WTC11 (cell line): Measurements from ENCODE around the gene MYOC. TPM values are rescaled to one million over a fixed set of nuclear protein-coding genes. Genes with fewer than 3 reads are reported as not detected.

ENCODE experiments used
- ATAC-seq: fragments of 200-7000 bp; cut with Tn5 transposase; 2 replicates; pipeline ENCODE4 v1.10.0; 2021; ENCODE audit warnings: mild to moderate bottlenecking, moderate library complexity
- CTCF ChIA-PET: fragments of 300-600 bp; sonication (Branson Sonifier 250); formaldehyde crosslinking; loops from one replicate; lab custom pipeline; 2021; ENCODE audit warnings: antibody characterized with exemption; lab: Charles Lee
- POLR2A ChIA-PET: fragments of 350-600 bp; sonication (Branson Sonifier 250); formaldehyde crosslinking; loops from one replicate; lab custom pipeline; 2021; ENCODE audit warnings: antibody characterized with exemption; lab: Charles Lee
- DNase-seq: peaks from one replicate; pipeline ENCODE4 v3.0.0; 2021; ENCODE audit warnings: low spot score
- H3K27ac Mint-ChIP-seq: 2 replicates; pipeline ENCODE4 v1.8.0; 2021; ENCODE audit warnings: mixed read lengths
- H3K27me3 Mint-ChIP-seq: 2 replicates; pipeline ENCODE4 v1.8.0; 2021; ENCODE audit warnings: low read depth, mild to moderate bottlenecking, moderate library complexity, mixed read lengths
- H3K36me3 Mint-ChIP-seq: 2 replicates; pipeline ENCODE4 v1.8.0; 2021; ENCODE audit warnings: mixed read lengths
- H3K4me1 Mint-ChIP-seq: 2 replicates; pipeline ENCODE4 v1.8.0; 2022; ENCODE audit warnings: mixed read lengths
- H3K4me3 Mint-ChIP-seq: 2 replicates; pipeline ENCODE4 v1.8.0; 2021; ENCODE audit warnings: mild to moderate bottlenecking, moderate library complexity, mixed read lengths
- H3K9me3 Mint-ChIP-seq: 2 replicates; pipeline ENCODE4 v1.8.0; 2021; ENCODE audit warnings: mixed read lengths
- ATF1 ChIP-seq: sonication (generic); formaldehyde crosslinking; IDR thresholded peaks from 2 replicates; pipeline ENCODE4 v1.8.1; 2023; ENCODE audit warnings: mild to moderate bottlenecking, moderate library complexity, missing genetic modification reagents
- ATF2 ChIP-seq: sonication (generic); formaldehyde crosslinking; IDR thresholded peaks from 2 replicates; pipeline ENCODE4 v1.8.1; 2022; ENCODE audit warnings: low read depth, missing genetic modification reagents, borderline replicate concordance
- ESRRA ChIP-seq: sonication (generic); formaldehyde crosslinking; IDR thresholded peaks from 2 replicates; pipeline ENCODE4 v1.8.1; 2022; ENCODE audit warnings: mild to moderate bottlenecking, missing genetic modification reagents, borderline replicate concordance
- FOXK1 ChIP-seq: sonication (generic); formaldehyde crosslinking; IDR thresholded peaks from 2 replicates; pipeline ENCODE4 v1.8.0; 2022; ENCODE audit warnings: mild to moderate bottlenecking, moderate library complexity, missing genetic modification reagents
- FOXP1 ChIP-seq: sonication (generic); formaldehyde crosslinking; IDR thresholded peaks from 2 replicates; pipeline ENCODE4 v1.8.0; 2022; ENCODE audit warnings: missing genetic modification reagents, mild to moderate bottlenecking, moderate library complexity, borderline replicate concordance
- GRHL2 ChIP-seq: fragments of 250-450 bp; sonication (Bioruptor Pico); IDR thresholded peaks from 2 replicates; pipeline ENCODE4 v1.8.0; 2022; ENCODE audit warnings: mild to moderate bottlenecking, moderate library complexity; ENCODE audit not compliant: insufficient replicate concordance, severe bottlenecking
- HMGA2 ChIP-seq: fragments of 250-450 bp; sonication (Bioruptor Pico); IDR thresholded peaks from 2 replicates; pipeline ENCODE4 v1.4.0; 2021; ENCODE audit warnings: mild to moderate bottlenecking, moderate library complexity
- JUN ChIP-seq: sonication (generic); formaldehyde crosslinking; IDR thresholded peaks from 2 replicates; pipeline ENCODE4 v1.8.0; 2023; ENCODE audit warnings: mild to moderate bottlenecking, missing genetic modification reagents
- MYBL2 ChIP-seq: sonication (generic); formaldehyde crosslinking; IDR thresholded peaks from 2 replicates; pipeline ENCODE4 v1.8.1; 2023; ENCODE audit warnings: mild to moderate bottlenecking, moderate library complexity, missing genetic modification reagents
- NR2C2 ChIP-seq: sonication (generic); formaldehyde crosslinking; IDR thresholded peaks from 2 replicates; pipeline ENCODE4 v1.8.0; 2022; ENCODE audit warnings: mild to moderate bottlenecking, missing genetic modification reagents
- PRRX2 ChIP-seq: fragments of 250-450 bp; sonication (Bioruptor Pico); IDR thresholded peaks from 2 replicates; pipeline ENCODE4 v1.8.0; 2021; ENCODE audit warnings: mild to moderate bottlenecking
- SMAD3 ChIP-seq: sonication (generic); formaldehyde crosslinking; IDR thresholded peaks from 2 replicates; pipeline ENCODE4 v1.8.0; 2022; ENCODE audit warnings: missing genetic modification reagents, mild to moderate bottlenecking, borderline replicate concordance
- TP53 ChIP-seq: sonication (generic); formaldehyde crosslinking; IDR thresholded peaks from 2 replicates; pipeline ENCODE4 v1.8.1; 2023; ENCODE audit warnings: mild to moderate bottlenecking, missing genetic modification reagents
- ZNF396 ChIP-seq: fragments of 250-450 bp; sonication (Bioruptor Pico); IDR thresholded peaks from 2 replicates; pipeline ENCODE4 v1.8.0; 2021; ENCODE audit warnings: mild to moderate bottlenecking, moderate library complexity, borderline replicate concordance
- total RNA-seq: library from RNA; stranded (reverse); gene quantifications from 3 replicates; pipeline ENCODE4 v1.2.3, GENCODE V29; 2021
- TF ChIP-seq, protein P1 (sequence below): sonication (generic); formaldehyde crosslinking; conservative IDR thresholded peaks from 2 replicates; pipeline ENCODE4 v1.8.1; 2022; ENCODE audit warnings: mild to moderate bottlenecking, missing genetic modification reagents
- TF ChIP-seq, protein P2 (sequence below): fragments of 250-450 bp; sonication (Bioruptor Pico); conservative IDR thresholded peaks from 2 replicates; pipeline ENCODE4 v1.9.0; 2021; ENCODE audit warnings: mild to moderate bottlenecking
- TF ChIP-seq, protein P3 (sequence below): sonication (generic); formaldehyde crosslinking; IDR thresholded peaks from 2 replicates; pipeline ENCODE4 v1.8.1; 2023; ENCODE audit warnings: mild to moderate bottlenecking, missing genetic modification reagents

MYOC gene
- total RNA-seq, 1 experiment from 2014 or later, result not detected

- TF ChIP-seq, protein P1, sequence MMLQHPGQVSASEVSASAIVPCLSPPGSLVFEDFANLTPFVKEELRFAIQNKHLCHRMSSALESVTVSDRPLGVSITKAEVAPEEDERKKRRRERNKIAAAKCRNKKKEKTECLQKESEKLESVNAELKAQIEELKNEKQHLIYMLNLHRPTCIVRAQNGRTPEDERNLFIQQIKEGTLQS (CRISPR knock-in tag), result no peak
- TF ChIP-seq, protein P2, sequence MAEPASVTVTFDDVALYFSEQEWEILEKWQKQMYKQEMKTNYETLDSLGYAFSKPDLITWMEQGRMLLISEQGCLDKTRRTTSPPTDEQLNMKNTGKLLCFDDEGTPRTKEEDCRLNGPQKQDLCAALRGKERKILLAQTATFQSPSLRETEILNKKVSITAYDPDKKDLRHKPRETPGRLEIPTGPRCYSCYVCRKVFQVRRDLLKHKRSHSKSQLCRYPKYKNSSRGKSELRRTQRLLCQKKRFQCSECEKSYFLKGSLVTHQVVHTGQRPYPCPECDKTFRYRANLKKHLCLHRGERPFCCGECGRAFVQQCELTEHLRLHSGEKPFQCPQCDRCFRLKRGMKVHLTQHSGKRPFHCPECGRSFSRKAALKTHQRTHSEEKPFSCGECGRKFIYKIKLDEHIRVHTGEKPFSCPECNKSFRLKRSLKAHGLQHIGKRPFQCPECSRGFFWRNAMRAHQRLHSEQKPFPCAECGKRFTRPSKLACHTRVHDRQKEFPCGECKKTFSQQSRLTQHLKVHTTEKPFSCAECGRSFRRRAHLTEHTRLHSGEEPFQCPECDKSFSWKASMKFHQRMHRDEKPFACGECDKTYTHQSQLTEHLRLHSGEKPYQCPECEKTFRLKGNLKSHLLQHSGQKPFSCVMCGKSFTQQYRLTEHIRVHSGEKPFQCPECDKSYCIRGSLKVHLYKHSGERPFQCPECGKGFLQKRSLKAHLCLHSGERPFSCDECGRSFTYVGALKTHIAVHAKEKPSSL (CRISPR knock-in tag), result no peak
- TF ChIP-seq ATF1 (CRISPR knock-in tag) (no peak), FOXK1 (CRISPR knock-in tag) (no peak)
Observed at GRCh38 chr1:171597203-171597602, 55.3 kb downstream of the MYOC start (continued).

DNA sequence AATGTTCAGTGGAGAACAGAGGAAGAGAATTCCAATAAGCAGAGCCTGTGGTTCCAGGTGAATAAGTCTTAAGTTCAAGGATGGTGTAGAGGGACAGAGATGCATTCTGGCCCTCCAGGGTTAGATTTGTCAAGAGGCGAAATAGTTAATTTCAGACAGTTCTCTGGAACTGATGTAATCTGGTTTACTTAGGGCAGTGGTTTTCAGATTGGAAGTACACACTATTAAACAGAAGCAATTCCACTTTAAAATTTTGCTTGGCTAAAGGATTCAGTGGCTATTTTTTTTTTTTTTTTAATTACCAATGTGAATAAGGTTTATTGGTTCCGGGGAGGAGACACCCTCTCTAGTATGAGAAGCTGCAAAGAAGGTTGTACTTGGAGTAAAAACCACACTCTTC, 55.8 kb downstream of the MYOC start:
- H3K36me3 Mint-ChIP-seq, result peaks cover 15% of the 10 kb centered on the region
- no peaks in the 10 kb centered on the region for H3K9me3 Mint-ChIP-seq
- H3K27me3 Mint-ChIP-seq, result no peaks in the 10 kb centered on the region
- peaks cover 7% of the 10 kb centered on the region for H3K4me1 Mint-ChIP-seq
- H3K27ac Mint-ChIP-seq, result peak overlapping the region; percentile 14; the same call in 1 of the 2 replicates
- ChIA-PET POLR2A (interaction anchor here (0.6 kb wide), 1 partner anchor 135 kb away, joined by 3 read pairs; no protein-coding TSS in a partner anchor), CTCF (interaction anchor here (1.2 to 2.6 kb wide), 2 partner anchors 48 to 119 kb away, joined by 5 to 15 read pairs; no protein-coding TSS in a partner anchor)
- no peak overlapping the region for H3K4me3 Mint-ChIP-seq
- ATAC-seq, result no peak
- no peak for DNase-seq
- TF ChIP-seq SMAD3 (CRISPR knock-in tag), result no peak
- TF ChIP-seq ZNF396 (CRISPR knock-in tag), result no peak
- TF ChIP-seq, protein P3, sequence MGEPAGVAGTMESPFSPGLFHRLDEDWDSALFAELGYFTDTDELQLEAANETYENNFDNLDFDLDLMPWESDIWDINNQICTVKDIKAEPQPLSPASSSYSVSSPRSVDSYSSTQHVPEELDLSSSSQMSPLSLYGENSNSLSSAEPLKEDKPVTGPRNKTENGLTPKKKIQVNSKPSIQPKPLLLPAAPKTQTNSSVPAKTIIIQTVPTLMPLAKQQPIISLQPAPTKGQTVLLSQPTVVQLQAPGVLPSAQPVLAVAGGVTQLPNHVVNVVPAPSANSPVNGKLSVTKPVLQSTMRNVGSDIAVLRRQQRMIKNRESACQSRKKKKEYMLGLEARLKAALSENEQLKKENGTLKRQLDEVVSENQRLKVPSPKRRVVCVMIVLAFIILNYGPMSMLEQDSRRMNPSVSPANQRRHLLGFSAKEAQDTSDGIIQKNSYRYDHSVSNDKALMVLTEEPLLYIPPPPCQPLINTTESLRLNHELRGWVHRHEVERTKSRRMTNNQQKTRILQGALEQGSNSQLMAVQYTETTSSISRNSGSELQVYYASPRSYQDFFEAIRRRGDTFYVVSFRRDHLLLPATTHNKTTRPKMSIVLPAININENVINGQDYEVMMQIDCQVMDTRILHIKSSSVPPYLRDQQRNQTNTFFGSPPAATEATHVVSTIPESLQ (CRISPR knock-in tag), result no peak
- no peak for TF ChIP-seq HMGA2
- TF ChIP-seq MYBL2, result no peak
- TF ChIP-seq ESRRA (CRISPR knock-in tag), result no peak
- TF ChIP-seq JUN (CRISPR knock-in tag), result no peak
- TF ChIP-seq TP53, result no peak
- TF ChIP-seq ATF2 (CRISPR knock-in tag), result no peak
- no peak for TF ChIP-seq PRRX2 (CRISPR knock-in tag)
- TF ChIP-seq NR2C2 (CRISPR knock-in tag), result no peak

DNA sequence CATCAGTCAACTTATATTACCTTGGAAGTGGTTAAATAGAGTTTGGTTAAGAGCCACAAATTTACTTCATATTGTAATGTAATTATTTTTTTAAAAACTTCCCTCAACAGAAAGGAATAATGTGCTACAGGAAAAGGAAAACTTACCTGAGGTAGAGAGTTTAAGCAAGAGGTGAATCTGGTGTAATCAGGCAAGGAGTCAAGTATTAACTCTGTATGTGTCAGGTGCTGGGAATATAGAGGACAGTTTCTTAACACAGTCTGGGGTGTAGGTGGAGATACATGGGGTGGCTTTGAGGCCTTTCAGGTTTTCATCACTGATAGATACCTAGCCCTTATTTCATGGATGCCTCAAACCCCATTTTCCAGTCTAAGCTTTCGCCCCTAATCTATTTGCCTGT, 56.4 kb downstream of the MYOC start:
- no peak for DNase-seq
- Mint-ChIP-seq H3K4me1 (peaks cover 7% of the 10 kb centered on the region), H3K27me3 (no peaks in the 10 kb centered on the region), H3K9me3 (no peaks in the 10 kb centered on the region), H3K27ac (peak overlapping the region; percentile 34; the same call in 1 of the 2 replicates), H3K4me3 (no peak overlapping the region), H3K36me3 (peaks cover 21% of the 10 kb centered on the region)
- TF ChIP-seq JUN (CRISPR knock-in tag) (no peak), GRHL2 (CRISPR knock-in tag) (no peak), FOXP1 (CRISPR knock-in tag) (no peak)
- POLR2A ChIA-PET, result interaction anchor here (0.6 kb wide), 1 partner anchor 135 kb away, joined by 3 read pairs; no protein-coding TSS in a partner anchor
- CTCF ChIA-PET, result interaction anchor here (1.2 kb wide), 1 partner anchor 120 kb away, joined by 5 read pairs; no protein-coding TSS in a partner anchor
- ATAC-seq, result no peak
